CD14-positive monocyte (primary cell): ENCODE data around the gene PWP1. TPM values are rescaled to one million over a fixed set of nuclear protein-coding genes. Genes with fewer than 3 reads are reported as not detected.

Experiments
- DNase-seq, 3 donors: peaks; one replicate each; pipeline ENCODE4 v3.0.0-alpha.2; 2011 to 2022
- H2AFZ ChIP-seq: 2 replicates; pipeline ENCODE4 v1.6.0; 2012; ENCODE audit warnings: mild to moderate bottlenecking, low read depth, low read length, inconsistent platforms; ENCODE audit not compliant: insufficient read depth, poor library complexity, severe bottlenecking
- H3K27ac ChIP-seq, 2 donors: 1 replicate in 1 of 2; 2 replicates in 1 of 2; pipeline ENCODE4 v1.5.1; 2012 to 2013; ENCODE audit warnings: low read length in 2 of 2, control low read depth in 1 of 2, inconsistent platforms in 1 of 2, low read depth in 1 of 2, mild to moderate bottlenecking in 1 of 2
- H3K27me3 ChIP-seq, 2 donors: one replicate each; pipeline versions ENCODE4 v1.6.0 to v1.6.1; 2011 to 2013; ENCODE audit warnings: low read length in 2 of 2; ENCODE audit not compliant: control insufficient read depth in 2 of 2, insufficient read depth in 2 of 2
- H3K36me3 ChIP-seq, 2 donors: replicated peaks in 1 of 2; 1 replicate in 1 of 2; 2 replicates in 1 of 2; pipeline versions ENCODE4 v1.5.1 to v1.6.1; 2012 to 2013; ENCODE audit warnings: low read length in 2 of 2, control low read depth in 1 of 2, inconsistent platforms in 1 of 2, mild to moderate bottlenecking in 1 of 2; ENCODE audit not compliant: insufficient read depth in 2 of 2, control insufficient read depth in 1 of 2
- H3K4me1 ChIP-seq, 2 donors: 1 replicate in 1 of 2; 2 replicates in 1 of 2; pipeline versions ENCODE4 v1.5.1 to v1.6.1; 2012 to 2013; ENCODE audit warnings: low read length in 2 of 2, control low read depth in 1 of 2, inconsistent platforms in 1 of 2, mild to moderate bottlenecking in 1 of 2, moderate library complexity in 1 of 2; ENCODE audit not compliant: insufficient read depth in 2 of 2, control insufficient read depth in 1 of 2
- H3K4me2 ChIP-seq: replicated peaks from 2 replicates; pipeline ENCODE3; 2012; ENCODE audit warnings: low read length, moderate library complexity, mild to moderate bottlenecking; ENCODE audit not compliant: poor library complexity, severe bottlenecking; ENCODE audit errors: extremely low read depth
- H3K4me3 ChIP-seq, 3 experiments: fragments of 200-600 bp in 1 of 3; sonication (generic) in 1 of 3; replicated peaks in 1 of 3; 1 replicate in 2 of 3; 2 replicates in 1 of 3; pipeline ENCODE4 v1.5.1; 2011 to 2013; ENCODE audit warnings: low read length in 3 of 3, mild to moderate bottlenecking in 3 of 3, control low read depth in 2 of 3, low read depth in 2 of 3, inconsistent platforms in 1 of 3, moderate library complexity in 1 of 3
- H3K79me2 ChIP-seq: 2 replicates; pipeline ENCODE4 v1.6.0; 2012; ENCODE audit warnings: mild to moderate bottlenecking, control low read depth, inconsistent platforms, low read length, moderate library complexity; ENCODE audit not compliant: insufficient read depth
- H3K9ac ChIP-seq: 2 replicates; pipeline ENCODE4 v1.6.0; 2017; ENCODE audit warnings: low read length, mild to moderate bottlenecking; ENCODE audit not compliant: insufficient read depth, poor library complexity, severe bottlenecking
- H3K9me3 ChIP-seq, 2 donors: replicated peaks in 1 of 2; 1 replicate in 1 of 2; 2 replicates in 1 of 2; pipeline versions ENCODE4 v1.5.1 to v1.6.1; 2012 to 2013; ENCODE audit warnings: low read length in 2 of 2, control low read depth in 1 of 2; ENCODE audit not compliant: control insufficient read depth in 1 of 2, insufficient read depth in 1 of 2
- H4K20me1 ChIP-seq: 2 replicates; pipeline ENCODE4 v1.6.0; 2012; ENCODE audit warnings: mild to moderate bottlenecking, low read length, control low read depth, moderate library complexity; ENCODE audit not compliant: insufficient read depth
- H3K27ac Mint-ChIP-seq, 7 donors: one replicate each; pipeline ENCODE4 v1.8.0; 2020; ENCODE audit warnings: mild to moderate bottlenecking in 7 of 7, mixed read lengths in 7 of 7, moderate library complexity in 6 of 7, inconsistent platforms in 2 of 7
- H3K27me3 Mint-ChIP-seq, 3 donors: one replicate each; pipeline ENCODE4 v1.8.0; 2021 to 2022; ENCODE audit warnings: low read depth in 3 of 3, mild to moderate bottlenecking in 3 of 3, mixed read lengths in 3 of 3, moderate library complexity in 3 of 3, inconsistent platforms in 1 of 3
- H3K36me3 Mint-ChIP-seq, 2 donors: one replicate each; pipeline ENCODE4 v1.8.0; 2020; ENCODE audit warnings: mixed read lengths in 2 of 2, inconsistent platforms in 1 of 2, mild to moderate bottlenecking in 1 of 2
- H3K4me1 Mint-ChIP-seq: one replicate; pipeline ENCODE4 v1.8.0; 2020; ENCODE audit warnings: mild to moderate bottlenecking, mixed read lengths
- H3K4me3 Mint-ChIP-seq, 2 donors: one replicate each; pipeline ENCODE4 v1.8.0; 2020; ENCODE audit warnings: mild to moderate bottlenecking in 2 of 2, mixed read lengths in 2 of 2, moderate library complexity in 1 of 2
- H3K9me3 Mint-ChIP-seq, 7 donors: one replicate each; pipeline ENCODE4 v1.8.0; 2020 to 2022; ENCODE audit warnings: mixed read lengths in 7 of 7, mild to moderate bottlenecking in 6 of 7, moderate library complexity in 6 of 7, inconsistent platforms in 2 of 7
- WGBS: methylation state at CpG from one replicate; pipeline ENCODE4 v1.1.5; 2013; ENCODE audit warnings: missing lambda C conversion rate; ENCODE audit not compliant: insufficient coverage; 5-methylcytosine and 5-hydroxymethylcytosine counted together
- intact Hi-C, 2 donors: fragments of 100-400 bp; cut with micrococcal nuclease; formaldehyde crosslinking; loops; one replicate each; pipeline versions ENCODE4 v1.15.0 to v1.15.1; 2023
- polyA plus RNA-seq, 3 donors: library from polyadenylated mRNA; depleted of rRNA in 1 of 3; unstranded in 2 of 3; stranded (reverse) in 1 of 3; fragments of 300-500 nt in 2 of 3; fragments of >200 nt in 1 of 3; fragmentation: Illumina TruSeq in 2 of 3; gene quantifications; 1 replicate in 2 of 3; 2 replicates in 1 of 3; pipeline ENCODE4 v1.2.3, GENCODE V29; 2012 to 2021
- TF ChIP-seq, protein P1 (sequence below): fragments of 200-600 bp; IDR thresholded peaks from one replicate; pipeline ENCODE4 v1.8.0; 2022; ENCODE audit warnings: antibody characterized with exemption, mild to moderate bottlenecking

The PWP1 gene
- polyA plus RNA-seq, 3 donors = 27.1 to 29.1 (median 28.0) TPM

DNA sequence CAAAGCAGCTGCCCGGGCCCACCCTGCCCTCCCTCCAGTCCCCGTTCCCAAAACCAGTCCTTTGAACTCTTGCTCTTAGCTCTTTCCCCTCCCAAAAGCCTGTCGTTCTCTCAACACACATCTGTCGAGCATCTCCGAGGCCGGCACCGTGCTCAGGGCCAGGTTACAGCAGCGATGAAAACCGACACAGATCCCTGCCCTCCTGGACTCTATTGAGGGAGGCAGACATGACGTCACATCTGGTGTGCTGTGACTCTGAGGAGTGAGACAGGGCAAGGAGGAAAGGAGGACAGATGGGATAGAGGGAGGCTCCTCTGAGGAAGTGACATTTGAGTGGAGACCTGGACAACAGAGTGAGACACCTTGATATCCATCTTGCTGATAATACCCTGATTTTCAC lies 34.6 kb upstream of the PWP1 start:
- Histone ChIP-seq H3K4me3 (no peak overlapping the region), H3K27me3 (no peaks in the 10 kb centered on the region), H3K27ac (no peak overlapping the region), H2AFZ (no peak overlapping the region), H4K20me1 (no peaks in the 10 kb centered on the region), H3K36me3 (no peaks in the 10 kb centered on the region), H3K79me2 (no peaks in the 10 kb centered on the region), H3K4me1 (no peaks in the 10 kb centered on the region), H3K9ac (no peak overlapping the region), H3K9me3 (no peaks in the 10 kb centered on the region), H3K4me2 (no peak overlapping the region)
- TF ChIP-seq, protein P1, sequence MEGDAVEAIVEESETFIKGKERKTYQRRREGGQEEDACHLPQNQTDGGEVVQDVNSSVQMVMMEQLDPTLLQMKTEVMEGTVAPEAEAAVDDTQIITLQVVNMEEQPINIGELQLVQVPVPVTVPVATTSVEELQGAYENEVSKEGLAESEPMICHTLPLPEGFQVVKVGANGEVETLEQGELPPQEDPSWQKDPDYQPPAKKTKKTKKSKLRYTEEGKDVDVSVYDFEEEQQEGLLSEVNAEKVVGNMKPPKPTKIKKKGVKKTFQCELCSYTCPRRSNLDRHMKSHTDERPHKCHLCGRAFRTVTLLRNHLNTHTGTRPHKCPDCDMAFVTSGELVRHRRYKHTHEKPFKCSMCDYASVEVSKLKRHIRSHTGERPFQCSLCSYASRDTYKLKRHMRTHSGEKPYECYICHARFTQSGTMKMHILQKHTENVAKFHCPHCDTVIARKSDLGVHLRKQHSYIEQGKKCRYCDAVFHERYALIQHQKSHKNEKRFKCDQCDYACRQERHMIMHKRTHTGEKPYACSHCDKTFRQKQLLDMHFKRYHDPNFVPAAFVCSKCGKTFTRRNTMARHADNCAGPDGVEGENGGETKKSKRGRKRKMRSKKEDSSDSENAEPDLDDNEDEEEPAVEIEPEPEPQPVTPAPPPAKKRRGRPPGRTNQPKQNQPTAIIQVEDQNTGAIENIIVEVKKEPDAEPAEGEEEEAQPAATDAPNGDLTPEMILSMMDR = no peak
- 93% methylated on average over 8 of the region's 10 CpGs for WGBS
- peaks cover 2 to 3% of the 10 kb centered on the region in 2 donors for H3K36me3 Mint-ChIP-seq
- no peak overlapping the region for H3K27ac Mint-ChIP-seq
- no peak for DNase-seq
- no peak overlapping the region for H3K4me3 Mint-ChIP-seq
- intact Hi-C loops = no loop called here
- no peaks in the 10 kb centered on the region for H3K4me1 Mint-ChIP-seq
- peaks cover 0 to 6% (median 1%) of the 10 kb centered on the region in 3 donors for H3K27me3 Mint-ChIP-seq
- H3K9me3 Mint-ChIP-seq = no peaks in the 10 kb centered on the region

DNA sequence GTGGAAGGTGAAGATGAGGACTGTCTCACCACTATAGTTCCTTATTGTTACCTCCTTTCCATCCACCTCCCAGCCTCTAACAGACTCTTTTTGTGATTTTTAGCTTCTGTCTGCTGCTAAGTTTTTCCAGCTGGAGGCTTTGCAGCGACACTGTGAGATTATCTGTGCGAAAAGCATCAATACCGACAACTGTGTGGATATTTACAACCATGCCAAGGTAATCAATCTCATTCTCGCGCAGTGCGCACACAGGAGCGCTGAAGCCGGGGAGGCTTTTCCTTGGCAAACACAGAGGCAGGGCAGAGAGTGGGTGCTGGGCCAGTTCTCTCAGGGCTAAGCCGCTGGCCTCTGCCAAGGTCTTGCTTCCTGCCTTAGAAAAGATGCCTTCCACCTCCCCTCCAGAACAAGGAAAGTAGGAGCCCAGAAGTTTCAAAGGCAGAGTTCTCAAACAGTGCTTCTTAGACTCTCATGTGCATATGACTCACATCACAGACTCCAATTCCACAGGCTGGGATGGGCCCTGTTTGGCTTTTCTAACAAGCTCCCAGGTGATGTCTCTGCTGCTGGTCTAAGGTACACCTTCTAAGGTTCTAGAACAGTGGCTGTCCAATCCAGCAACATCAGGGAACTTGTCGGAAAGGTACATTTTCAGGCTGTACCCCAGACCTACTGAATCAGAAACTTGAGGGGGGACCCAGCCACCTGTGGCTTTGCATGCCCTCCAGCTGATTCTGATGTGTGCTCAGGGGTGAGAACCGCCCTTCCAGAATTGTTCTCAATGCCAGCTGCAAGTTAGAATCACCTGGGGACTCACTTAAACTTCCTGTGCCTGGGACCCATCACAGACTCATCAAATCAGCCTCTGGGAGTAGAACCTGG lies 33.8 kb upstream of the PWP1 start:
- Histone ChIP-seq H3K27ac (no peak overlapping the region), H4K20me1 (no peaks in the 10 kb centered on the region), H3K9ac (no peak overlapping the region), H3K27me3 (no peaks in the 10 kb centered on the region), H3K9me3 (no peaks in the 10 kb centered on the region), H3K4me2 (no peak overlapping the region), H3K36me3 (no peaks in the 10 kb centered on the region), H2AFZ (no peak overlapping the region), H3K4me1 (no peaks in the 10 kb centered on the region), H3K79me2 (no peaks in the 10 kb centered on the region), H3K4me3 (no peak overlapping the region)
- Mint-ChIP-seq H3K4me1 (no peaks in the 10 kb centered on the region), H3K9me3 (no peaks in the 10 kb centered on the region), H3K4me3 (no peak overlapping the region), H3K36me3 (peaks cover under 1% of the 10 kb centered on the region in 2 donors), H3K27me3 (peaks cover 0 to 4% (median 1%) of the 10 kb centered on the region in 3 donors), H3K27ac (no peak overlapping the region)
- no peak for DNase-seq
- 95% methylated on average over 11 of the region's 11 CpGs for WGBS
- TF ChIP-seq, protein P1 = no peak
- intact Hi-C loops = no loop called here
